ENCODE data around the gene GCGR.
A peak's percentile ranks its signal among the peaks of the same experiment; 100 is the strongest.

The GCGR gene

GRCh38 chr17:81832608-81833159 is 28.7 kb downstream of the GCGR start (continued):
- TF ChIP-seq ZNF26 (tag by site-specific recombination; IDR thresholded peaks at IDR 0.05) (no peak), ZSCAN4 (tag by site-specific recombination; IDR thresholded peaks at IDR 0.05) (no peak), ZNF830 (tag by site-specific recombination; IDR thresholded peaks at IDR 0.05; ENCODE audit: low read depth) (no peak), SCRT2 (tag by site-specific recombination; IDR thresholded peaks at IDR 0.05) (no peak), SCRT1 (tag by site-specific recombination; IDR thresholded peaks at IDR 0.05; ENCODE audit: borderline replicate concordance) (no peak), ZNF341 (tag by site-specific recombination; IDR thresholded peaks at IDR 0.05; ENCODE audit: low read depth) (no peak), ZNF350 (tag by site-specific recombination; IDR thresholded peaks at IDR 0.05) (no peak), ZNF24 (tag by site-specific recombination; IDR thresholded peaks at IDR 0.05) (no peak), GFI1B (tag by site-specific recombination; IDR thresholded peaks at IDR 0.05) (no peak), GLIS1 (tag by site-specific recombination; IDR thresholded peaks at IDR 0.05) (no peak), KLF1 (tag by site-specific recombination; IDR thresholded peaks at IDR 0.05) (peak; percentile 75), ZBTB11 (tag by site-specific recombination; conservative IDR thresholded peaks at IDR 0.05; ENCODE audit: low read depth) (no peak), ZNF133 (tag by site-specific recombination; IDR thresholded peaks at IDR 0.05) (no peak), ZNF423 (tag by site-specific recombination; IDR thresholded peaks at IDR 0.05) (no peak), ZNF660 (tag by site-specific recombination; IDR thresholded peaks at IDR 0.05) (no peak), ZBTB44 (tag by site-specific recombination; IDR thresholded peaks at IDR 0.05) (no peak), ZFP69B (tag by site-specific recombination; IDR thresholded peaks at IDR 0.05) (no peak), YY1 (tag by site-specific recombination; IDR thresholded peaks at IDR 0.05) (no peak), ZNF580 (tag by site-specific recombination; IDR thresholded peaks at IDR 0.05) (no peak)
- TF ChIP-seq, protein P1, sequence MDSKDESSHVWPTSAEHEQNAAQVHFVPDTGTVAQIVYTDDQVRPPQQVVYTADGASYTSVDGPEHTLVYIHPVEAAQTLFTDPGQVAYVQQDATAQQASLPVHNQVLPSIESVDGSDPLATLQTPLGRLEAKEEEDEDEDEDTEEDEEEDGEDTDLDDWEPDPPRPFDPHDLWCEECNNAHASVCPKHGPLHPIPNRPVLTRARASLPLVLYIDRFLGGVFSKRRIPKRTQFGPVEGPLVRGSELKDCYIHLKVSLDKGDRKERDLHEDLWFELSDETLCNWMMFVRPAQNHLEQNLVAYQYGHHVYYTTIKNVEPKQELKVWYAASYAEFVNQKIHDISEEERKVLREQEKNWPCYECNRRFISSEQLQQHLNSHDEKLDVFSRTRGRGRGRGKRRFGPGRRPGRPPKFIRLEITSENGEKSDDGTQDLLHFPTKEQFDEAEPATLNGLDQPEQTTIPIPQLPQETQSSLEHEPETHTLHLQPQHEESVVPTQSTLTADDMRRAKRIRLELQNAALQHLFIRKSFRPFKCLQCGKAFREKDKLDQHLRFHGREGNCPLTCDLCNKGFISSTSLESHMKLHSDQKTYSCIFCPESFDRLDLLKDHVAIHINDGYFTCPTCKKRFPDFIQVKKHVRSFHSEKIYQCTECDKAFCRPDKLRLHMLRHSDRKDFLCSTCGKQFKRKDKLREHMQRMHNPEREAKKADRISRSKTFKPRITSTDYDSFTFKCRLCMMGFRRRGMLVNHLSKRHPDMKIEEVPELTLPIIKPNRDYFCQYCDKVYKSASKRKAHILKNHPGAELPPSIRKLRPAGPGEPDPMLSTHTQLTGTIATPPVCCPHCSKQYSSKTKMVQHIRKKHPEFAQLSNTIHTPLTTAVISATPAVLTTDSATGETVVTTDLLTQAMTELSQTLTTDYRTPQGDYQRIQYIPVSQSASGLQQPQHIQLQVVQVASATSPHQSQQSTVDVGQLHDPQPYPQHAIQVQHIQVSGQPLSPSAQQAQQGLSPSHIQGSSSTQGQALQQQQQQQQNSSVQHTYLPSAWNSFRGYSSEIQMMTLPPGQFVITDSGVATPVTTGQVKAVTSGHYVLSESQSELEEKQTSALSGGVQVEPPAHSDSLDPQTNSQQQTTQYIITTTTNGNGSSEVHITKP (tag by site-specific recombination; IDR thresholded peaks at IDR 0.05) = no peak
- TF ChIP-seq, protein P2, sequence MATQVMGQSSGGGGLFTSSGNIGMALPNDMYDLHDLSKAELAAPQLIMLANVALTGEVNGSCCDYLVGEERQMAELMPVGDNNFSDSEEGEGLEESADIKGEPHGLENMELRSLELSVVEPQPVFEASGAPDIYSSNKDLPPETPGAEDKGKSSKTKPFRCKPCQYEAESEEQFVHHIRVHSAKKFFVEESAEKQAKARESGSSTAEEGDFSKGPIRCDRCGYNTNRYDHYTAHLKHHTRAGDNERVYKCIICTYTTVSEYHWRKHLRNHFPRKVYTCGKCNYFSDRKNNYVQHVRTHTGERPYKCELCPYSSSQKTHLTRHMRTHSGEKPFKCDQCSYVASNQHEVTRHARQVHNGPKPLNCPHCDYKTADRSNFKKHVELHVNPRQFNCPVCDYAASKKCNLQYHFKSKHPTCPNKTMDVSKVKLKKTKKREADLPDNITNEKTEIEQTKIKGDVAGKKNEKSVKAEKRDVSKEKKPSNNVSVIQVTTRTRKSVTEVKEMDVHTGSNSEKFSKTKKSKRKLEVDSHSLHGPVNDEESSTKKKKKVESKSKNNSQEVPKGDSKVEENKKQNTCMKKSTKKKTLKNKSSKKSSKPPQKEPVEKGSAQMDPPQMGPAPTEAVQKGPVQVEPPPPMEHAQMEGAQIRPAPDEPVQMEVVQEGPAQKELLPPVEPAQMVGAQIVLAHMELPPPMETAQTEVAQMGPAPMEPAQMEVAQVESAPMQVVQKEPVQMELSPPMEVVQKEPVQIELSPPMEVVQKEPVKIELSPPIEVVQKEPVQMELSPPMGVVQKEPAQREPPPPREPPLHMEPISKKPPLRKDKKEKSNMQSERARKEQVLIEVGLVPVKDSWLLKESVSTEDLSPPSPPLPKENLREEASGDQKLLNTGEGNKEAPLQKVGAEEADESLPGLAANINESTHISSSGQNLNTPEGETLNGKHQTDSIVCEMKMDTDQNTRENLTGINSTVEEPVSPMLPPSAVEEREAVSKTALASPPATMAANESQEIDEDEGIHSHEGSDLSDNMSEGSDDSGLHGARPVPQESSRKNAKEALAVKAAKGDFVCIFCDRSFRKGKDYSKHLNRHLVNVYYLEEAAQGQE (tag by site-specific recombination; IDR thresholded peaks at IDR 0.05) = peak; percentile 21; the same call in 1 of the 2 replicates
- TF ChIP-seq, protein P3, sequence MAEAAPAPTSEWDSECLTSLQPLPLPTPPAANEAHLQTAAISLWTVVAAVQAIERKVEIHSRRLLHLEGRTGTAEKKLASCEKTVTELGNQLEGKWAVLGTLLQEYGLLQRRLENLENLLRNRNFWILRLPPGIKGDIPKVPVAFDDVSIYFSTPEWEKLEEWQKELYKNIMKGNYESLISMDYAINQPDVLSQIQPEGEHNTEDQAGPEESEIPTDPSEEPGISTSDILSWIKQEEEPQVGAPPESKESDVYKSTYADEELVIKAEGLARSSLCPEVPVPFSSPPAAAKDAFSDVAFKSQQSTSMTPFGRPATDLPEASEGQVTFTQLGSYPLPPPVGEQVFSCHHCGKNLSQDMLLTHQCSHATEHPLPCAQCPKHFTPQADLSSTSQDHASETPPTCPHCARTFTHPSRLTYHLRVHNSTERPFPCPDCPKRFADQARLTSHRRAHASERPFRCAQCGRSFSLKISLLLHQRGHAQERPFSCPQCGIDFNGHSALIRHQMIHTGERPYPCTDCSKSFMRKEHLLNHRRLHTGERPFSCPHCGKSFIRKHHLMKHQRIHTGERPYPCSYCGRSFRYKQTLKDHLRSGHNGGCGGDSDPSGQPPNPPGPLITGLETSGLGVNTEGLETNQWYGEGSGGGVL (tag by site-specific recombination; IDR thresholded peaks at IDR 0.05) = no peak
